Astrocyte (in vitro differentiated cells and primary cell): Measurements from ENCODE around the gene USP6NL. TPM values are rescaled to one million over a fixed set of nuclear protein-coding genes. Genes with fewer than 3 reads are reported as not detected.

Experiments used
- DNase-seq: peaks from one replicate; pipeline ENCODE4 v3.0.0-alpha.2; 2010; ENCODE audit warnings: low read depth
- FAIRE-seq: peaks from 2 replicates; lab custom pipeline; 2011; peaks lifted over from hg19 to GRCh38; lab: Jason Lieb, UNC
- H2AFZ ChIP-seq: 2 replicates; pipeline ENCODE4 v1.6.0; 2012; ENCODE audit warnings: low read depth, low read length, inconsistent platforms
- H3K27ac ChIP-seq: 2 replicates; pipeline ENCODE4 v1.5.1; 2011; ENCODE audit warnings: low read depth, low read length, inconsistent platforms
- H3K27me3 ChIP-seq: 2 replicates; pipeline ENCODE4 v1.6.0; 2011; ENCODE audit warnings: low read length, inconsistent platforms; ENCODE audit not compliant: insufficient read depth
- H3K36me3 ChIP-seq: 2 replicates; pipeline ENCODE4 v1.5.1; 2011; ENCODE audit warnings: low read length, inconsistent platforms; ENCODE audit not compliant: insufficient read depth
- H3K4me1 ChIP-seq: 2 replicates; pipeline ENCODE4 v1.5.1; 2011; ENCODE audit warnings: low read length, inconsistent platforms; ENCODE audit not compliant: insufficient read depth
- H3K4me2 ChIP-seq: 2 replicates; pipeline ENCODE4 v1.6.0; 2012; ENCODE audit warnings: low read length, inconsistent platforms
- H3K4me3 ChIP-seq: 2 replicates; pipeline ENCODE4 v1.5.1; 2011; ENCODE audit warnings: low read depth, mild to moderate bottlenecking, low read length, inconsistent platforms; ENCODE audit not compliant: insufficient read depth
- H3K79me2 ChIP-seq: 2 replicates; pipeline ENCODE4 v1.6.0; 2012; ENCODE audit warnings: mild to moderate bottlenecking, low read length, inconsistent platforms; ENCODE audit not compliant: insufficient read depth
- H3K9ac ChIP-seq: 2 replicates; pipeline ENCODE4 v1.6.0; 2012; ENCODE audit warnings: mild to moderate bottlenecking, low read length, inconsistent platforms
- H3K9me3 ChIP-seq: 2 replicates; pipeline ENCODE4 v1.5.1; 2012; ENCODE audit warnings: low read depth, mild to moderate bottlenecking, low read length, inconsistent platforms; ENCODE audit not compliant: insufficient read depth
- H4K20me1 ChIP-seq: 2 replicates; pipeline ENCODE4 v1.6.0; 2012; ENCODE audit warnings: low read length, inconsistent platforms; ENCODE audit not compliant: insufficient read depth
- H3K27ac Mint-ChIP-seq: one replicate; pipeline ENCODE4 v1.8.0; 2021; ENCODE audit warnings: mild to moderate bottlenecking, mixed read lengths; ENCODE audit not compliant: unreplicated experiment
- H3K27me3 Mint-ChIP-seq: one replicate; pipeline ENCODE4 v1.8.0; 2021; ENCODE audit warnings: low read depth, mixed read lengths; ENCODE audit not compliant: unreplicated experiment
- H3K36me3 Mint-ChIP-seq: one replicate; pipeline ENCODE4 v1.8.0; 2021; ENCODE audit warnings: low read depth, mixed read lengths; ENCODE audit not compliant: unreplicated experiment
- H3K4me1 Mint-ChIP-seq: one replicate; pipeline ENCODE4 v1.8.0; 2021; ENCODE audit warnings: low read depth, mixed read lengths; ENCODE audit not compliant: unreplicated experiment
- H3K4me3 Mint-ChIP-seq: one replicate; pipeline ENCODE4 v1.8.0; 2021; ENCODE audit warnings: mild to moderate bottlenecking, moderate library complexity, mixed read lengths; ENCODE audit not compliant: unreplicated experiment
- H3K9me3 Mint-ChIP-seq: one replicate; pipeline ENCODE4 v1.8.0; 2021; ENCODE audit warnings: mild to moderate bottlenecking, mixed read lengths; ENCODE audit not compliant: unreplicated experiment
- EZH2 ChIP-seq: IDR thresholded peaks from 2 replicates; pipeline ENCODE4 v1.6.1; 2012; ENCODE audit warnings: mild to moderate bottlenecking, low read length, inconsistent platforms; ENCODE audit not compliant: insufficient read depth
- total RNA-seq: library from RNA; stranded (reverse); gene quantifications from 2 replicates; pipeline ENCODE4 v1.2.1, GENCODE V29; 2021
- TF ChIP-seq, protein P1 (sequence below): IDR thresholded peaks from 2 replicates; pipeline ENCODE4 v1.5.1; 2011; ENCODE audit warnings: low read depth, mild to moderate bottlenecking, inconsistent platforms, low read length, moderate library complexity; ENCODE audit not compliant: insufficient read depth

Gene USP6NL
- total RNA-seq, 1 donor from 2014 or later: 16.6 TPM

GRCh38 chr10:11404901-11405300 lies 206.5 kb downstream of the USP6NL start:
- Mint-ChIP-seq H3K9me3 (no peaks in the 10 kb centered on the region), H3K27me3 (peaks cover 10% of the 10 kb centered on the region), H3K4me3 (no peak overlapping the region), H3K36me3 (no peaks in the 10 kb centered on the region), H3K27ac (no peak overlapping the region), H3K4me1 (no peaks in the 10 kb centered on the region)
- Histone ChIP-seq H3K27me3 (no peaks in the 10 kb centered on the region), H3K9ac (no peak overlapping the region), H3K4me3 (no peak overlapping the region), H3K27ac (no peak overlapping the region), H3K4me2 (no peak overlapping the region), H3K4me1 (no peaks in the 10 kb centered on the region), H2AFZ (no peak overlapping the region), H4K20me1 (no peaks in the 10 kb centered on the region), H3K79me2 (no peaks in the 10 kb centered on the region), H3K36me3 (no peaks in the 10 kb centered on the region), H3K9me3 (no peaks in the 10 kb centered on the region)
- no peak for FAIRE-seq
- no peak for DNase-seq
- TF ChIP-seq EZH2: no peak
- TF ChIP-seq, protein P1, sequence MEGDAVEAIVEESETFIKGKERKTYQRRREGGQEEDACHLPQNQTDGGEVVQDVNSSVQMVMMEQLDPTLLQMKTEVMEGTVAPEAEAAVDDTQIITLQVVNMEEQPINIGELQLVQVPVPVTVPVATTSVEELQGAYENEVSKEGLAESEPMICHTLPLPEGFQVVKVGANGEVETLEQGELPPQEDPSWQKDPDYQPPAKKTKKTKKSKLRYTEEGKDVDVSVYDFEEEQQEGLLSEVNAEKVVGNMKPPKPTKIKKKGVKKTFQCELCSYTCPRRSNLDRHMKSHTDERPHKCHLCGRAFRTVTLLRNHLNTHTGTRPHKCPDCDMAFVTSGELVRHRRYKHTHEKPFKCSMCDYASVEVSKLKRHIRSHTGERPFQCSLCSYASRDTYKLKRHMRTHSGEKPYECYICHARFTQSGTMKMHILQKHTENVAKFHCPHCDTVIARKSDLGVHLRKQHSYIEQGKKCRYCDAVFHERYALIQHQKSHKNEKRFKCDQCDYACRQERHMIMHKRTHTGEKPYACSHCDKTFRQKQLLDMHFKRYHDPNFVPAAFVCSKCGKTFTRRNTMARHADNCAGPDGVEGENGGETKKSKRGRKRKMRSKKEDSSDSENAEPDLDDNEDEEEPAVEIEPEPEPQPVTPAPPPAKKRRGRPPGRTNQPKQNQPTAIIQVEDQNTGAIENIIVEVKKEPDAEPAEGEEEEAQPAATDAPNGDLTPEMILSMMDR: no peak

Other genes starting within 250 kb of the USP6NL start
- 1.9 and 2.1 TPM in 2 replicates for gene ECHDC3, start 130.7 kb upstream of the USP6NL start, total RNA-seq
- gene PROSER2, start 211.7 kb upstream of the USP6NL start, total RNA-seq: 10.3 and 12.1 TPM in 2 replicates